ENCODE measurements around the gene STAT3. TPM values are rescaled to one million over a fixed set of nuclear protein-coding genes. Genes with fewer than 3 reads are reported as not detected.

STAT3 gene
- polyA plus RNA-seq, 2 of the 4 experiments (the other 2 are of a cell fraction), result 72.8 to 97.8 TPM

- Histone ChIP-seq H3K4me3 (no peak overlapping the region), H3K27ac (peak overlapping the region in 1 of 2 experiments; percentile 55; a peak in 3 of 6 replicates), H3K4me2 (peak overlapping the region; percentile 18; the same call in 1 of the 3 replicates), H3K4me1 (peaks cover 21% of the 10 kb centered on the region), H3K9me3 (no peaks in the 10 kb centered on the region)
- TF ChIP-seq HMGXB4 (CRISPR knock-in tag; IDR thresholded peaks at IDR 0.05; ENCODE audit: borderline replicate concordance) (no peak), GATA3 (IDR thresholded peaks at IDR 0.05; ENCODE audit: borderline replicate concordance) (no peak), E2F6 (IDR thresholded peaks at IDR 0.05; ENCODE audit: borderline replicate concordance, low read depth) (no peak), FOSL2 (IDR thresholded peaks at IDR 0.05) (no peak), FOSL2 (CRISPR knock-in tag; IDR thresholded peaks at IDR 0.05) (peak; percentile 37)
- peak in 1 of 2 experiments; percentile 44; a peak in 3 of 6 replicates for ATAC-seq
- no peak for FAIRE-seq
- POLR2A ChIA-PET, result interaction anchor here (0.8 kb wide), 1 partner anchor 48 kb away, joined by 3 read pairs; the partner anchor contains the start of gene STAT3
- CTCF ChIA-PET, result interaction anchor here (0.6 to 3.2 kb wide), 13 partner anchors 12 to 1789 kb away, joined by 3 to 19 read pairs (median 4); no protein-coding TSS in a partner anchor
- no peak for DNase-seq (ENCODE audit: low read depth in 1 of 2, low spot score in 1 of 2)
These were observed 47.5 kb downstream of the STAT3 start for GRCh38 chr17:42340691-42341127.

- ChIA-PET CTCF (interaction anchor here (0.7 to 3.2 kb wide), 5 partner anchors 26 to 188 kb away, joined by 3 to 19 read pairs (median 5); no protein-coding TSS in a partner anchor), POLR2A (no interaction called here)
- no peak for ATAC-seq
- no peak for DNase-seq (ENCODE audit: low read depth in 1 of 2, low spot score in 1 of 2)
- peaks cover 21% of the 10 kb centered on the region for H3K4me1 ChIP-seq
- TF ChIP-seq CBX8 (IDR thresholded peaks at IDR 0.05) (no peak), ELK1 (IDR thresholded peaks at IDR 0.05; ENCODE audit: low read depth, low read length) (no peak), BCL3 (IDR thresholded peaks at IDR 0.05) (no peak), CBX2 (IDR thresholded peaks at IDR 0.05; ENCODE audit: borderline replicate concordance, low read depth) (no peak), POLR2A (IDR thresholded peaks at IDR 0.05; ENCODE audit: low read length) (no peak), NR3C1 (IDR thresholded peaks at IDR 0.05) (no peak), PBX3 (IDR thresholded peaks at IDR 0.05) (no peak), FOSB (CRISPR knock-in tag; IDR thresholded peaks at IDR 0.05) (no peak), RNF2 (IDR thresholded peaks at IDR 0.05; ENCODE audit: borderline replicate concordance, low read depth) (no peak), HMGXB4 (CRISPR knock-in tag; IDR thresholded peaks at IDR 0.05; ENCODE audit: borderline replicate concordance) (no peak), BHLHE40 (IDR thresholded peaks at IDR 0.05; ENCODE audit: low read depth, low read length) (no peak), MAFK (IDR thresholded peaks at IDR 0.05; ENCODE audit: partially characterized antibody) (no peak), ZSCAN20 (CRISPR knock-in tag; IDR thresholded peaks at IDR 0.05) (no peak), HDAC2 (IDR thresholded peaks at IDR 0.05) (no peak), RAD21 (conservative IDR thresholded peaks at IDR 0.05 in 1 of 2, IDR thresholded peaks at IDR 0.05 in 1 of 2) (no peak), ESRRA (IDR thresholded peaks at IDR 0.05; ENCODE audit: borderline replicate concordance, low read length) (no peak)
- H3K4me3 ChIP-seq, result no peak overlapping the region
- no peaks in the 10 kb centered on the region for H3K9me3 ChIP-seq
- 95% methylated on average over 5 of the region's 5 CpGs for WGBS (ENCODE audit: missing lambda C conversion rate)
- no peak overlapping the region for H3K4me2 ChIP-seq
- FAIRE-seq, result no peak
- no peak overlapping the region for H3K27ac ChIP-seq
These were observed 49.0 kb downstream of the STAT3 start for GRCh38 chr17:42339221-42339620.
